H1 (cell line): Measurements from ENCODE around the gene UBAC1. TPM values are rescaled to one million over a fixed set of nuclear protein-coding genes. Genes with fewer than 3 reads are reported as not detected.

ENCODE experiments used
- CTCF ChIA-PET: fragments of 300-600 bp; sonication (Branson Sonifier 250); formaldehyde crosslinking; loops from one replicate; lab custom pipeline; 2021; ENCODE audit not compliant: partially characterized antibody; lab: Charles Lee
- POLR2A ChIA-PET: fragments of 300-600 bp; sonication (Branson Sonifier 250); formaldehyde crosslinking; loops from one replicate; lab custom pipeline; 2021; ENCODE audit warnings: inconsistent platforms; ENCODE audit not compliant: partially characterized antibody; lab: Charles Lee
- DNase-seq, 2 experiments: peaks; one replicate each; pipeline versions ENCODE4 v3.0.0 to v3.0.0-alpha.2; 2010 to 2022; ENCODE audit warnings: low spot score in 2 of 2, low read depth in 1 of 2, mixed read lengths in 1 of 2
- FAIRE-seq: peaks from 2 replicates; lab custom pipeline; 2011; peaks lifted over from hg19 to GRCh38; lab: Jason Lieb, UNC
- H2AFZ ChIP-seq: 2 replicates; pipeline ENCODE4 v1.8.1; 2012; ENCODE audit warnings: low read length, inconsistent platforms
- H2AK5ac ChIP-seq: 2 replicates; pipeline ENCODE4 v1.6.1; 2013; ENCODE audit warnings: low read depth, low read length
- H2BK120ac ChIP-seq: replicated peaks from 2 replicates; pipeline ENCODE3; 2013; ENCODE audit warnings: low read depth, low read length, inconsistent platforms
- H2BK12ac ChIP-seq: 2 replicates; pipeline ENCODE4 v1.6.1; 2013; ENCODE audit warnings: low read depth, low read length
- H2BK15ac ChIP-seq: 2 replicates; pipeline ENCODE4 v1.6.1; 2013; ENCODE audit warnings: low read length
- H2BK20ac ChIP-seq: 2 replicates; pipeline ENCODE4 v1.6.1; 2013; ENCODE audit warnings: low read length
- H2BK5ac ChIP-seq: 2 replicates; pipeline ENCODE4 v1.6.1; 2013; ENCODE audit warnings: low read depth, low read length
- H3K14ac ChIP-seq: 2 replicates; pipeline ENCODE4 v1.6.1; 2013; ENCODE audit warnings: inconsistent platforms; ENCODE audit not compliant: insufficient read length
- H3K18ac ChIP-seq: 2 replicates; pipeline ENCODE4 v1.6.1; 2013; ENCODE audit warnings: low read length; ENCODE audit errors: extremely low read depth
- H3K23ac ChIP-seq: 2 replicates; pipeline ENCODE4 v1.6.1; 2013; ENCODE audit warnings: inconsistent platforms; ENCODE audit not compliant: insufficient read length
- H3K23me2 ChIP-seq: 2 replicates; pipeline ENCODE4 v1.6.1; 2013; ENCODE audit warnings: low read depth, low read length
- H3K27ac ChIP-seq: 2 replicates; pipeline ENCODE4 v1.6.1; 2011; ENCODE audit warnings: low read depth, low read length, inconsistent platforms
- H3K27me3 ChIP-seq, 4 experiments: replicated peaks in 1 of 4; 1 replicate in 1 of 4; 2 replicates in 3 of 4; pipeline versions ENCODE4 v1.6.1 to v1.8.1; 2011 to 2013; ENCODE audit warnings: low read length in 3 of 4, mild to moderate bottlenecking in 3 of 4, inconsistent platforms in 2 of 4, mixed read lengths in 2 of 4, moderate library complexity in 1 of 4; ENCODE audit not compliant: control insufficient read depth in 3 of 4, insufficient read depth in 3 of 4; ENCODE audit errors: extremely low read depth in 1 of 4
- H3K36me3 ChIP-seq, 4 experiments: 2 replicates each; pipeline versions ENCODE4 v1.6.1 to v1.8.1; 2011 to 2013; ENCODE audit warnings: mild to moderate bottlenecking in 4 of 4, low read length in 3 of 4, moderate library complexity in 2 of 4, control low read depth in 1 of 4, inconsistent platforms in 1 of 4; ENCODE audit not compliant: insufficient read depth in 4 of 4, control insufficient read depth in 2 of 4
- H3K4ac ChIP-seq: replicated peaks from 2 replicates; pipeline ENCODE3; 2013; ENCODE audit warnings: low read length, low read depth, mixed read lengths, inconsistent platforms; ENCODE audit not compliant: insufficient read length
- H3K4me1 ChIP-seq, 4 experiments: replicated peaks in 1 of 4; 1 replicate in 1 of 4; 2 replicates in 3 of 4; pipeline versions ENCODE4 v1.6.1 to v1.8.1; 2011 to 2013; ENCODE audit warnings: low read length in 3 of 4, inconsistent platforms in 2 of 4, mixed read lengths in 1 of 4; ENCODE audit not compliant: insufficient read depth in 4 of 4, control insufficient read depth in 3 of 4
- H3K4me2 ChIP-seq, 2 experiments: 2 replicates each; pipeline versions ENCODE4 v1.6.1 to v1.8.1; 2011 to 2013; ENCODE audit warnings: low read depth in 2 of 2, low read length in 2 of 2, control low read depth in 1 of 2, inconsistent platforms in 1 of 2, mild to moderate bottlenecking in 1 of 2; ENCODE audit not compliant: insufficient read depth in 1 of 2
- H3K4me3 ChIP-seq, 4 experiments: fragments of 200-600, 300-600 bp in 1 of 4; sonication (generic), shearing (Covaris generic), sonication (Bioruptor Twin) in 1 of 4; 2 replicates each; pipeline versions ENCODE4 v1.5.1 to v1.8.1; 2011 to 2016; ENCODE audit warnings: low read length in 4 of 4, low read depth in 3 of 4, control low read depth in 2 of 4, inconsistent platforms in 2 of 4, mild to moderate bottlenecking in 2 of 4, mixed read lengths in 1 of 4, moderate library complexity in 1 of 4; ENCODE audit not compliant: insufficient read depth in 2 of 4; ENCODE audit errors: extremely low read depth in 1 of 4
- H3K56ac ChIP-seq: replicated peaks from 2 replicates; pipeline ENCODE3; 2013; ENCODE audit warnings: low read depth, mild to moderate bottlenecking, mixed read lengths, low read length, inconsistent platforms; ENCODE audit not compliant: insufficient read length
- H3K79me1 ChIP-seq: 2 replicates; pipeline ENCODE4 v1.6.1; 2013; ENCODE audit warnings: low read depth, low read length, control low read depth
- H3K79me2 ChIP-seq, 2 experiments: 2 replicates each; pipeline versions ENCODE4 v1.6.1 to v1.8.1; 2012 to 2013; ENCODE audit warnings: low read length in 2 of 2, mild to moderate bottlenecking in 2 of 2, inconsistent platforms in 1 of 2; ENCODE audit not compliant: insufficient read depth in 2 of 2, control insufficient read depth in 1 of 2
- H3K9ac ChIP-seq, 4 experiments: replicated peaks in 1 of 4; 1 replicate in 1 of 4; 2 replicates in 3 of 4; pipeline versions ENCODE4 v1.6.1 to v1.8.1; 2011 to 2013; ENCODE audit warnings: low read depth in 3 of 4, low read length in 3 of 4, control low read depth in 2 of 4, mild to moderate bottlenecking in 2 of 4, moderate library complexity in 2 of 4, inconsistent platforms in 1 of 4; ENCODE audit errors: extremely low read depth in 1 of 4
- H3K9me3 ChIP-seq, 2 experiments: 2 replicates each; pipeline versions ENCODE4 v1.6.1 to v1.8.1; 2012 to 2013; ENCODE audit warnings: mild to moderate bottlenecking in 2 of 2, moderate library complexity in 2 of 2, control low read depth in 1 of 2, inconsistent platforms in 1 of 2, low read depth in 1 of 2, low read length in 1 of 2, mixed read lengths in 1 of 2; ENCODE audit not compliant: insufficient read depth in 2 of 2
- H4K20me1 ChIP-seq, 2 experiments: replicated peaks in 1 of 2; 2 replicates each; pipeline versions ENCODE3 to v1.8.1; 2011 to 2013; ENCODE audit warnings: inconsistent platforms in 2 of 2, low read length in 2 of 2, mild to moderate bottlenecking in 1 of 2; ENCODE audit not compliant: insufficient read depth in 2 of 2, control insufficient read depth in 1 of 2
- H4K5ac ChIP-seq: 2 replicates; pipeline ENCODE4 v1.6.1; 2013; ENCODE audit warnings: low read length, low read depth, mixed read lengths, inconsistent platforms; ENCODE audit not compliant: insufficient read length
- H4K8ac ChIP-seq: 2 replicates; pipeline ENCODE4 v1.8.0; 2013; ENCODE audit warnings: mild to moderate bottlenecking, moderate library complexity, low read length, inconsistent platforms; ENCODE audit not compliant: insufficient read depth; ENCODE audit errors: extremely low read depth
- H4K91ac ChIP-seq: replicated peaks from 2 replicates; pipeline ENCODE3; 2013; ENCODE audit warnings: low read length, mixed read lengths, inconsistent platforms; ENCODE audit not compliant: insufficient read length
- CHD1 ChIP-seq: IDR thresholded peaks from 2 replicates; pipeline ENCODE4 v1.6.1; 2012; ENCODE audit warnings: low read depth, low read length, improper control_type of control experiment
- RXRA ChIP-seq: IDR thresholded peaks from 2 replicates; pipeline ENCODE4 v1.6.1; 2011; ENCODE audit warnings: low read depth, mild to moderate bottlenecking, low read length, moderate library complexity; ENCODE audit not compliant: insufficient read depth
- WGBS, 2 experiments: shearing (Covaris generic) in 1 of 2; methylation state at CpG; one replicate each; pipeline versions ENCODE4 v1.1.6 to v1.1.7; 2013 to 2015; ENCODE audit warnings: low lambda C conversion rate in 2 of 2, mixed read lengths in 2 of 2, inconsistent platforms in 1 of 2, low coverage in 1 of 2, missing lambda C conversion rate in 1 of 2; ENCODE audit not compliant: insufficient replicate concordance in 2 of 2, insufficient coverage in 1 of 2, insufficient read length in 1 of 2; ENCODE audit errors: extremely low coverage in 1 of 2, missing lambda C conversion rate in 1 of 2; 5-methylcytosine and 5-hydroxymethylcytosine counted together
- polyA plus RNA-seq, 7 experiments: library from polyadenylated mRNA; depleted of rRNA in 3 of 7; stranded (reverse) in 5 of 7; unstranded in 2 of 7; fragments of >200 nt in 5 of 7; fragments of 200-250 nt in 2 of 7; gene quantifications; 1 replicate in 5 of 7; 2 replicates in 1 of 7; 4 replicates in 1 of 7; pipeline versions ENCODE4 v1.2.1 to v1.2.3, GENCODE V29; 2011 to 2013; ENCODE audit warnings: missing spikeins in 2 of 7, mixed read lengths in 2 of 7
- total RNA-seq: library from RNA; stranded (reverse); fragmentation: NEBNext Ultra II Directional; extraction: Animal tissue kit (Norgen Biotek cat#: 25700); gene quantifications from 2 replicates; pipeline ENCODE4 v1.2.1, GENCODE V29; 2021

The UBAC1 gene
- total and polyA plus RNA-seq, 2 of the 8 experiments (the other 6 are each of a cell fraction or from before 2014, with no cell fraction given), result 59.3 to 85.2 TPM

GRCh38 chr9:135931349-135931820 is 29.8 kb downstream of the UBAC1 start:
- H3K4me3 ChIP-seq, result no peak overlapping the region
- no peak overlapping the region for H3K14ac ChIP-seq
- 89% methylated on average over 30 of the region's 31 CpGs; no CpG with 5 or more reads in 1 of the 2 experiments for WGBS, 2 experiments
- no peaks in the 10 kb centered on the region for H3K23me2 ChIP-seq
- H3K9ac ChIP-seq, result no peak overlapping the region
- no peak overlapping the region for H3K23ac ChIP-seq
- H3K27me3 ChIP-seq, result no peaks in the 10 kb centered on the region
- H4K8ac ChIP-seq, result peak overlapping the region; percentile 75; the same call in 1 of the 2 replicates
- no peak overlapping the region for H2BK20ac ChIP-seq
- POLR2A ChIA-PET, result no interaction called here
- FAIRE-seq, result no peak
- CTCF ChIA-PET, result interaction anchor here (0.8 to 1.3 kb wide), 3 partner anchors 36 to 67 kb away, joined by 3 read pairs; no protein-coding TSS in a partner anchor
- no peaks in the 10 kb centered on the region for H3K79me2 ChIP-seq
- H2BK12ac ChIP-seq, result no peak overlapping the region
- H3K4me2 ChIP-seq, result no peak overlapping the region
- H3K9me3 ChIP-seq, result peaks cover 0 to 4% of the 10 kb centered on the region in 2 experiments; a peak in 1 of 4 replicates
- no peak overlapping the region for H3K4ac ChIP-seq
- TF ChIP-seq CHD1, result no peak
- TF ChIP-seq RXRA, result no peak
- H2BK15ac ChIP-seq, result no peak overlapping the region
- H3K79me1 ChIP-seq, result peaks cover 6% of the 10 kb centered on the region; the same call in 1 of the 2 replicates
- peaks cover 2 to 20% of the 10 kb centered on the region in 2 experiments for H4K20me1 ChIP-seq
- no peaks in the 10 kb centered on the region for H3K4me1 ChIP-seq
- no peak overlapping the region; the same call in 1 of the 2 replicates for H2BK5ac ChIP-seq
- H3K56ac ChIP-seq, result no peak overlapping the region
- DNase-seq, result no peak
- no peak overlapping the region for H4K5ac ChIP-seq
- no peak overlapping the region for H3K18ac ChIP-seq
- no peak overlapping the region for H2BK120ac ChIP-seq
- H3K36me3 ChIP-seq, result peaks cover 3 to 18% (median 12%) of the 10 kb centered on the region in 4 experiments; a peak in 6 of 8 replicates
- H2AK5ac ChIP-seq, result no peak overlapping the region
- H3K27ac ChIP-seq, result no peak overlapping the region
- no peak overlapping the region for H4K91ac ChIP-seq
- no peak overlapping the region for H2AFZ ChIP-seq
